ENCODE results near the gene HOXA9.

HOXA9 gene

DNA sequence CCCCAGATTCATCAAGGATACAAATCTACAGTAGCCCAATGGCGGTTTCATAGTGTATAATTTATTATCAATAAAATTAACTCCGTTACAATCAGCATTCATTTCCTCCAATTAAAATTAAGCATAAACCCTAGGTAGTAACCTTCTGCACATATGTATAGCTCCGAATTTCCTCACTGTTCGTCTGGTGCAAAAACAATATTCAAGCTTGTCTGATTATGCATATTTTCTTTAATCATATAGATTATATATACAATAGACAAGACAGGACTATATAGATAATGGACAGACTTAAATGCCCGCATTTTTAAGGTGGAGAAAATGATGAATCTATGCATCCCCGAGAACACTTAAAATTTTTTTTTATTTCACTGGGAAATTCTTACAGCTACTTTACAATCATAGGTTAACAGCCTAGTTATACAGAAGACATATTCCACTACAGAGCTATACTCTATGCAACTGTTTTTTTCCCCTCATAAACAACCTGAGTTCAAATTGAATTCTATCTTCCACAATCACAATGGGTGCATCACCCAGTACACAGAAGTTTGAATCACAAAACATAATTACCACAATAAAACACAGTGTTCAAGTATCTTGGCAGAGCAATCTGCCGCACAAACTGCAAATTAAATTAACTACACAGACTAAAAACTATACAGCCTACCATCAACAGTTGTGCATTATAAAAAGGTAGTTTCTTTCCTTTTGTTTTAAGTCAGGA, 2.6 kb downstream of the HOXA9 start:
- DNase-seq, result no peak

DNA sequence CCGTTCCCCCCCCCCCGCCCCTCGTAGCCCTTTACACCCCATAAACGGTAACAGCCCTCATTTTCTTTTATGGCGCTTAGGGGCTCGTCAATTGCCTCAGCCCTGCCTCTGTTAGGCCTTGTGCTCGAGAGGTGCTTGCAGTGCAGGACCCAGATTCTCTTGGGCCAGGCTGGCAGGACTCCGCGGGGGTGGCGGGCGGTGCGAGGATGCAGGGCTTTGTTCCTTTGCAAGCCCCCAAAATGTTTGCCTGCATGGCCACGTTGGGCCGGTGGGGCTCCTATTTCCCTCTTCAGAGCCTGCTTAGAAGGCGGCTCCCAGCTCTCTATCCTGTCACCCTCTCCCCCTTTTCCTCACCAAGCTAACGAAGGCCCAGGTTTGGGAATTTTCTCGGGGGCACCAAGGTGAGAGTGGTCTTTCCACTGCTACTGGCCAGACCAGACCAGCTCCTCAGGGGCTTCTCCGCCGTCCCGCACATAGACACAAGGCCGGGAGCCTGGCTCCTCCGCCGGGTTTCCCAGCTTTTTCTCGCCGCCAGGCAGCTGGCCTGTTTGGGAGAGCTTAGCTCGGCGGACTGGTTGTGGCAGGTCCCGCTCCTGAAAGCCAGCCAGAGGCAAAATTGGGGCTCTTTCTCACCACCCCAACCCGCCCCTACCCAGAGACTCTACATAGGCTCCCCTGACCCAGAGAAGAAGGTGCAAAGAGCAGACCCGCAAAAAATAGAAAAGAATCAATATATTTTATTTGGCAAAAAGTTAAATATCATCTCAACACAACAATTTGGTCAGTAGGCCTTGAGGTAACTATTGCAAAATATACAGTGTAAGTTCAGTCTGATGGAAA, 3.4 kb downstream of the HOXA9 start:
- no peak for DNase-seq

DNA sequence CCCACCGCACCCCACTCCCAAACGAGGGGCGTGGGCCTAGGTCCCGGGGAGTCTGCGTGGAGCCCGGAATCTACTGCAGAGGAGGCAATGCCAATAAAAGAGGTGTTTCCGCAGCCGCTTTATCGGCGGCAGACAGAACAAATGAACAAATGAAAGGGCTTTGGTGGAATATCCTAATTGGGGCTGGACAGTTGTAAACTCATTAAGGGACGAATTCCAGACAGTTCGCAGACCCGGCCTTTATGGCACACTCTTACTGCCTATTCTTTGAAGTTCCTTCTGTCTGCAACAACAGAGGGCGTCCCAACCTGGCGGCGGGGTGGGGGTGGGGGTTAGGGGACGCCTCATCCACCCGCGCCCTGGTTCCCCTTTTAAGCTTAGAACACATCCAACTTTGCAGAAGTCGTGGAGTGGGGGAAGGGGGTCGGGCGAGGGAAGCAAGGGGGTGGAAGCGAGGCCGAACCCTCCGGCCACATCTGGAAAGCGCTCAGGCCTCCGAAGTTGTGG, 4.1 kb downstream of the HOXA9 start:
- no peak for DNase-seq

- DNase-seq, result peak; percentile 81
Measured at GRCh38 chr7:27160546-27161213, 4.7 kb downstream of the HOXA9 start.

GRCh38 chr7:27160145-27160545, 5.2 kb downstream of the HOXA9 start:
- DNase-seq, result no peak

DNA sequence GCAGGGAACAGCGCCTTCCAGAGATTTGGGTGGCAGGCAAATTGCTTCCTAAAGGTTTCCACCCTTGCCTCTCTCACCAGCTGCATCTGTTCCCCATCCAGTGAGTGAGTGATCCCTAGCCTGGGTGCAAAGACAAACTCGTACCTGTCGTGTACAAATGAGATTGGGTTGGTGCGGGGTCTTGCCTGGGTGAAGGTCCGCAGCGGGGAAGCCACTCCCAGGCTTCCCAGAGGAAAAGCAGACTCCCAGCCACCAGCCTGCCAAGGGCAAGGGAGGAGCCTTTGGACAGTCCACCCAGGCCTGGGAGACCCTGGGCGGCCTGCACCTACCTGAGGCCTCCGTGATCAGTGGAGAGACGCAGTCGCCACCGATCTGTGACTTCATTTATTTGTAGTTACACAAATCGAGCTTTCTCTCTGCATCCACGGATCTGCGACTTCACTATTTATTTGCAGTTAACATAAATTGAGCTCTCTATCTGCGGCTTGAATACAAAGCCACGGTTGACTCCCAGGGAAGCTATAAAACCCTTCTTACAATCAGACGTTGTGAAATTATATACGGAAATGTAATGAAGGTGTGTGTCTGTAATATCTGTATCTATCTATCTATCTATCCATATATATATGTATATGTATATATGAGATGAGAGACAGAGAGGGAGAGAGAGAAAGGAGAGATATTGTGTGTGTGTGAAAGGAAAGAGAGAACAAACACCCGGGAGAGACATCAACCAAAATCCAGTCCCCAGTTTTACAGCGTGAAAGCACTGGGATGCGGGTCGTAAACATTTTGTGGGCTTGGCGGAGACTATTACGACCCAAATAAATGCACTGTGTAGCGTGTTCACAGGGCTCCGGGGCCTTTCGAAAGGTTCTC, 5.8 kb downstream of the HOXA9 start:
- no peak for DNase-seq

- DNase-seq, result no peak
Measured at GRCh38 chr7:27158436-27159265, 6.7 kb downstream of the HOXA9 start.

DNA sequence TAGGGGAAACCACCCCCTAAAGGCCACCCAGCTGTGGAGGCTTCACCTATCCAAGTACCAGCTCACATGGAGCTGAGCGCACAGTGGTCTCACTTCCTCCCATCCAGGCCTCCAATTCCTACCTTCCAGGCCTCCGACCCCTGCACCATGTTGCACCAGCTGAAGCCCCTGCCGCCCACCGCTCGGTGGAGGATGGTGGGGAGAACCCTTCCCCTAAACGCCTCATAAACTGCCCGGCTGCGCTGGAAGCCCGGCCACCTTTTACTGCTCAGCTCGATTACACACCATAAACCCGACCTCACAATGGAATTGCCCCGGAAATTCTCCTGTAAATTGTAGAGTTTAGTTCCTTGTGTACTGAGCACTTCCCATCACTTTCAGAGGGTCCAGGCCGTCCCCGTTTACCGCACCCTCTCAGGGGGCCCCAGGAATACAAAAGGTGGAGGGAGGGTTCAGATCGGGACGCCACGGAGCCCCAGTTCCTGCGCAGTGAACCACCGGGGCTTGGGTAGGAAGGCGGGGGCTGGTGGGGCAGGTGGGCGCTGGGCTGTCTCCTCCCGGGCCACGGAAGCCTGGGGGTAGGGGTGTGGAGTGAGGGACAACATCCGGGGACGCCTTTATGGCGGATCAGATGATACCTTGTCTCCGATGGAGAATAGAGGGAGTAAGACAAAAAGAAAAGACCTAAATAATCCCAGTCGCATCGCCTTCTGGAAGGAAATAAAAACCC, 7.5 kb downstream of the HOXA9 start:
- DNase-seq, result no peak

GRCh38 chr7:27156916-27157701, 8.2 kb downstream of the HOXA9 start:
- no peak for DNase-seq

- DNase-seq, result no peak
Measured at GRCh38 chr7:27156508-27156898, 8.8 kb downstream of the HOXA9 start, which contains the start of gene HOXA7. TSS of gene HOXA7 (minus strand) at chr7:27156675. CDS start at chr7:27156545, 130 bp downstream.

DNA sequence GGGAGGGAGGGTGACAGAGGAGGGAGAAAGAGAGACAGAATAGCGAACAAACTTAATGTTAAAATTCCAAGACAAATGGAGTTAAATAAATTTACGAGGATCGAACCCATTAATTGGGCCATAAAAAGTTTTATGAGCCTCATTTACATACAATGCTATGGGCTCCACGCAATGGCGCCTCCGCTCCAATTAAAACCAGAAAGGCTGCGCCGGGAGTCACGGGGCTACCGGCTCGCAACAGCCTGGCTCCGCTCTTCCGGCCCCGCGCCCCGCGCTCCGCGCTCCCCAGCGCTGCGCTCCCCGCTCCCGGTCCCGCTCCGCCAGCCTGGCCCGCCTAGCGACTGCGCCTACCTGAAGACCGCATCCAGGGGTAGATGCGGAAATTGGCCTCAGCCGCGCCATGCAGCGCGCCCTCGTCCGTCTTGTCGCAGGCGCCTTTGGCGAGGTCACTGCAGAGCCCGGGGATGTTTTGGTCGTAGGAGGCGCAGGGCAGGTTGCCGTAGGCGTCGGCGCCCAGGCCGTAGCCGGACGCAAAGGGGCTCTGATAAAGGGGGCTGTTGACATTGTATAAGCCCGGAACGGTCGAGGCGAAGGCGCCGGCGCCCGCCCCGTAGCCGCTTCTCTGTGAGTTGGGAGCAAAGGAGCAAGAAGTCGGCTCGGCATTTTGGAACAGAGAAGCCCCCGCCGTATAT, 9.4 kb downstream of the HOXA9 start:
- no peak for DNase-seq

DNA sequence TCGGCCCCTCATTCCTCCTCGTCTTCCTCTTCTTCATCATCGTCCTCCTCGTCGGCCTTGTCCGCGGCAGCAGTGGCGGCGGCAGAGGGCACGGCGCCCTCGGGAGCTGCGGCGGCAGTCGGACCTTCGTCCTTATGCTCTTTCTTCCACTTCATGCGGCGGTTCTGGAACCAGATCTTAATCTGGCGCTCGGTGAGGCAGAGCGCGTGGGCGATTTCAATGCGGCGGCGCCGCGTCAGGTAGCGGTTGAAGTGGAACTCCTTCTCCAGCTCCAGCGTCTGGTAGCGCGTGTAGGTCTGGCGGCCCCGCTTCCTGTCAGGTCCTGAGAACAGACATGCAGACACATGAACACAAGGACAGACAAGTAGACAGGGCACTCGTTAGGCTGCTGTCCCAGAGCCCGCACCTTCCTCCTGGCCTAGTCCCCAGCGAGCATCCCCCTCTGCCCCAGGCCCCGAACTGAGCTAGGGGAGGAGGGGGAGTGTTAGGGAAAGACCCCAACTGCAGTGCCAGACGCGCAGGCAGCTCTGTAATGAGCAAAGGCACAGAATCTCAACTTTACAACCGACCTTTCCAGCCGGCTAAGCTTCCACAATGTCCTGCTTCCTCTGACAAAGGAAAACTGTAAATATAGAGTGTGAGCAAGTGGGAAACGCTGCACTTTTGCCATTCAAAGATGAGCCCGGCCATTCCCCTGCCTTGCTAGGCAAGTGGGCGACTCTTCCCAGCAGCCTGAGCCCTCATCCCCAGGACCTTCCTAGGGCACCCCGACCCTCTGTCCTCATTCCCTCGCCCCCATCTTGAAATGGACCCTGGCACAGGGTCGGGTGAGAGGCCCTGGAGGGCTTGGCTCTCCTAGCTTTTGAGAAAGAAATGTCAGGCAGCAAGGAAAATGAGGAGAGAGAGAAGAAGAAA, 10.2 kb downstream of the HOXA9 start:
- DNase-seq, result peak; percentile 47

DNA sequence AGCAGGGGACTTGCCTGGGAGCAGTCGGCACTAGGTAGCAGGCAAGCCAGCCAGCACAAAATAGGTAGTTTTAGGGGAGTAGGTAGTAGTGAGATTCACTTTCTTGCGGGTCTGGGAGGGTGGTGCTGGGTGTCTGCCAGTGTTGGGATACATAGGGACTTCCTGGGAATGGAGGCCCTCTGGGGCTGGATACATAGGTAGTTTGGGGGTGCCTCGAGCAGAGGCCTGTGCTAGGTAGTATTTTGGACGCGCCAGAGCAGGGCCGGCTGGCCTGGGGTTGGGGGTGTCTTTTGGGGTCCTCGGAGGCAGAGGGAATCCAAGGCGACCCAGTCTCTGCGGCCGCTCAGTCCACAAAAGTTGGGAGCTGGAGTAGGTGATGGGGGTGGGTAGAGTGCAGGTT, 11.0 kb downstream of the HOXA9 start:
- no peak for DNase-seq

DNA sequence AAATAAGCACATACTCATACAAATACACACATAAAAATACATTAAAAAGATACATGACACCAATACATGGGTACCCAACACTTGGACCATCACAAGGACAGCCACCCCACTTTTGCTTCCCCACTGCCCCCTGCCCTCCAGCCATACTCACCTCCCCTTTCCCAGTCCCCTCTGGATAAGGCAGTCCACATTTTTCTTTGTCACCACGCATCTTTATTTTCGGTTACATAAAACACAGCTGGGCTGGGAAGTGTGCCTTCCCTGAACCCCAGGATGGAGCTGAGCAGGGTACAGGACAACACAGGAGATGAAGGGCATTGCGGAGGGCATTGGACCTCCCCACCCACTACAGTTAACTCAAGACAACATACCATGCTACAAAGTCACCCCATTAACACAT, 11.8 kb downstream of the HOXA9 start:
- DNase-seq, result no peak

DNA sequence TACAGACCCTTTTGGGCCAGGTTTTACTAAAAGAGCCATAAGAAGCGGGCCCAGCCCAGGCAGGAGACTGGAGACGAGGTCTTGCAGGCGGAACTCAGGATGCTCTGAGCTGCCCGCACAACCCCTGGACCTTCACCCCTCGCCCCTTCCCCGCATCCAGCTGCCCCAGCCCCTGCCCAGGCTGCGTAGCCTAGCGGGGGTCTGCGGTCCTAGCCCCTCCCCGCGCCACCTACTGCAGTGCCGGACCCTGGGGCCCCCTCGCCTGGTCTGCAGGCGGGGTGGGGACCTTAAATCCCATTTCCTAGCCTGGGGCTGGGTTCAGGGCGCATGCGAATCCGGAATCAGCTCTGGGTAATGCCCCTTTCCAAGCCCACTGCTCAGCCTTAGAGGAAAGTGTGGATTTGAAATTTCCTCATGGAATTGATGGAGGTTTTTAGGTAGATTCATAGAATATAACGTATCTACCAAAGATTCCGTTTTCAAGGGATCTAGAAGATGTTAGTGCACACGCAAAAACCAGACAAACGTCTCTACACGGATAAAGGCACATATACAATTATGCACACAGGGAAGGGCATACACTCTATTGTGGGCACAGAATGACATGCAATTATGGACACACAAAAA, 12.4 kb downstream of the HOXA9 start:
- no peak for DNase-seq

- no peak for DNase-seq
Measured at GRCh38 chr7:27151931-27152815, 13.2 kb downstream of the HOXA9 start, which contains the start of gene HOXA3. TSS of gene HOXA3 (minus strand) at chr7:27152583. CDS start at chr7:27110640, 41,943 bp downstream.

All from activated T-cell treated with anti-CD3 and anti-CD28 coated beads for 4 hours (primary cell).